Right renal pelvis (tissue), 4 donors: ENCODE results near the gene POLR1H. TPM values are rescaled to one million over a fixed set of nuclear protein-coding genes. Genes with fewer than 3 reads are reported as not detected.

Experiments used
- DNase-seq, 4 donors: peaks; one replicate each; pipeline ENCODE4 v3.0.0-alpha.2; 2013; ENCODE audit warnings: low read depth in 4 of 4, low spot score in 3 of 4, missing footprints in 1 of 4
- polyA plus RNA-seq, 4 donors: library from polyadenylated mRNA; unstranded; fragments of 120-200 nt; gene quantifications; one replicate each; pipeline ENCODE4 v1.2.1, GENCODE V29; 2013; ENCODE audit not compliant: insufficient read length in 4 of 4

The POLR1H gene
- polyA plus RNA-seq, 4 donors, result 34.6 to 44.2 (median 40.3) TPM

GRCh38 chr6:30061858-30062458 is 893 bp downstream of the POLR1H start:
- peak in 1 of 4 donors; percentile 23 for DNase-seq

- DNase-seq, result no peak
Observed at GRCh38 chr6:30062471-30063178, 1.6 kb downstream of the POLR1H start.

- DNase-seq, result no peak
Observed at GRCh38 chr6:30063315-30063714, 2.2 kb downstream of the POLR1H start.

- DNase-seq, result no peak
Observed at GRCh38 chr6:30066082-30066481, 5.0 kb downstream of the POLR1H start.

GRCh38 chr6:30066577-30067459 is 5.8 kb downstream of the POLR1H start, which contains the start of gene PPP1R11:
Gene PPP1R11, plus strand, starts transcription at chr6:30067198. Its CDS starts 213 bp downstream, at chr6:30067411.
- peak; percentile 98 to 99 (median 98) for DNase-seq

GRCh38 chr6:30067460-30068139 is 6.5 kb downstream of the POLR1H start:
- DNase-seq, result no peak

GRCh38 chr6:30071081-30071818 is 10.2 kb downstream of the POLR1H start:
- no peak for DNase-seq

- no peak for DNase-seq
Observed at GRCh38 chr6:30071858-30072257, 10.8 kb downstream of the POLR1H start.

GRCh38 chr6:30073489-30074235 is 12.6 kb downstream of the POLR1H start:
- DNase-seq, result no peak

GRCh38 chr6:30074331-30075093 is 13.4 kb downstream of the POLR1H start:
- no peak for DNase-seq

GRCh38 chr6:30075094-30075789 is 14.2 kb downstream of the POLR1H start, which contains the start of gene RNF39:
Gene RNF39, minus strand, starts transcription at chr6:30075769. Its CDS starts 184 bp downstream, at chr6:30075585.
- no peak for DNase-seq

GRCh38 chr6:30075790-30076732 is 15.0 kb downstream of the POLR1H start:
- no peak for DNase-seq

- DNase-seq, result no peak
Observed at GRCh38 chr6:30077218-30077617, 16.2 kb downstream of the POLR1H start.

GRCh38 chr6:30087876-30088275 is 26.8 kb downstream of the POLR1H start:
- no peak for DNase-seq

- no peak for DNase-seq
Observed at GRCh38 chr6:30091577-30092381, 30.7 kb downstream of the POLR1H start.
